ENCODE measurements around the gene CYB5B. TPM values are rescaled to one million over a fixed set of nuclear protein-coding genes. Genes with fewer than 3 reads are reported as not detected.

The CYB5B gene
- total RNA-seq, 5 donors from 2014 or later (not counting 1 experiment from before 2014, with no cell fraction given) = 42.9 to 62.0 (median 54.4) TPM

DNA sequence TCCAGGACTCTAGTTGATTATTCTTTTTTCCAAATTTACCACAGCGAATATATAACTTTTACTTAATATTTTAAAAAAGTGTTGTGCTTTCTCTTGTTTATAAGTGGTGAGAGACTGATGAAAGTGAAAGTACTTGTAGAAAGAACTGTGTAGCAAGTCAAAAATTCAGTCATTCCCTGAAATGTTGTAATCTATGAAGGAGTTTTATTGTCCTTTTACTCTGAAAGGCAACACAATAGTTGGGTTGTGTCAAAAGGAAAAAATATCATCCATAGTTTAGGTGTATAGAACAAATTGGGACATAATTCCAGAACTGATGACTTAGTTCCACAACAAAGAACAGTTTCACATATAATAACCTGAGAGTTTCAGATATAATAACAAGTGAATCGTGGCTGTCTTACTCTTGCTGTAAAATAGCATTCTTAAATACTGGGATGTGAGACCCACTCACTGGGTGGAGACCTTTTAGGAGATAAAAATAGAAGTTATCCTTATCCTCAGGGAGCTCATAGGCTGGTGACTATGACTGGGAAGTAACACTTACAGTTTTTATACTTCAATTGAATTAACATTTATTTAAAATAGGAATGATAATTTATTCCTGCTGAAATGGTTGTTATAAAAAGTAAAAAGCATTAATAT, 20.6 kb downstream of the CYB5B start:
- H3K27me3 Mint-ChIP-seq = no peaks in the 10 kb centered on the region
- H3K4me3 Mint-ChIP-seq = peak overlapping the region; percentile 80 to 82 (median 81)
- peak overlapping the region; percentile 98 to 99 for H3K27ac Mint-ChIP-seq
- H3K4me1 ChIP-seq (ENCODE audit: control insufficient read depth in 1 of 2, extremely low read depth in 1 of 2, insufficient read depth in 2 of 2, low read length in 2 of 2) = peaks cover 9 to 12% of the 10 kb centered on the region in 2 experiments
- POLR2A ChIA-PET = no interaction called here
- no CpG with 5 or more reads among the region's 2 CpGs for WGBS (ENCODE audit: insufficient coverage)
- peak in 1 of 35 experiments; percentile 25 for DNase-seq
- peak overlapping the region; percentile 78 for H3K27ac ChIP-seq (ENCODE audit: low read length)
- ATAC-seq (replicated peaks in 1 of 4) = peak in 2 of 4 experiments; percentile 33 to 43
- peaks cover 34% of the 10 kb centered on the region for H3K36me3 Mint-ChIP-seq
- H3K9me3 Mint-ChIP-seq = no peaks in the 10 kb centered on the region
- H3K36me3 ChIP-seq (ENCODE audit: control insufficient read depth in 2 of 2, extremely low read depth in 1 of 2, insufficient read depth in 1 of 2, low read length in 1 of 2) = peaks cover 0 to 29% of the 10 kb centered on the region in 2 donors
- CTCF ChIA-PET = interaction anchor here (0.6 to 1.2 kb wide), 2 partner anchors 9 to 20 kb away, joined by 3 read pairs; partner anchors contain the start of gene CYB5B (in 1 of the 2)
- peaks cover 37 to 47% (median 39%) of the 10 kb centered on the region in 3 donors for H3K4me1 Mint-ChIP-seq
- H3K9me3 ChIP-seq = no peaks in the 10 kb centered on the region
- peak overlapping the region; percentile 15 to 28 for H3K4me3 ChIP-seq (ENCODE audit: control insufficient read depth in 1 of 2, extremely low read depth in 1 of 2, low read length in 1 of 2)
- H3K27me3 ChIP-seq (replicated peaks in 1 of 2; ENCODE audit: control insufficient read depth in 2 of 2, extremely low read depth in 1 of 2, insufficient read depth in 2 of 2, low read length in 1 of 2) = no peaks in the 10 kb centered on the region

DNA sequence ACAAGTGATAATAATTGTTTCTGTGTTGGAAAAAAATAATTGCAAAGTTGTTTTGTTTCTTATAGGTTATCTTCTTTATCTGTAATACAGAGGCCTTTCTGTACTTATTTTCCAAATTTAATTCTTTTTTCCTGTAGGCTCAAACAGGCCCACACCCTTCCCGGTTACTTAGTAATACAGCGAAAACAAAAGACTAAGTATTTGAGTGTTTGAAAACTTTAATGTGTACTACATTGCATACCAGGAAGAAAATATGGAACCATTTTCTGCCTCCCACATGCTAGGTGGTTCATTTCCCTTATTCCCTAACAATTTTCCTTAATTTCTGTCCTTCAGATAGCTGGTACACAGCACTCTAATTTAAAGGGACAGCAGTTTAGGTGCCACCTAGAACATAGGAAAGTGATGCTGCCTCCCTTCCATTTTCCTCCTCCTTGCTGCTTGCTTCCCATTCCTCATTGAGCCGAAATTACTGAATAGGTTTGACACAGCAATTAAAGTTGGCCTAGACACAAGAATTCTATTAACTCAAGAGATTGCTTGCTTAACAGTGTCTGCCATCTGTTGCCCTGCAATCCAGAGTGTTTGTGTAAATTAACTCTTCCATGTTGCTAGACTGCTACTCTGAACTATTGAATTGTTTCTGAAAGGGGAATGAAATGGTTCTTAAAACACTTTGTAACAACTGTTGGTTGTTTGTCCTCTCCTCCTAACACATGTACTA, 24.2 kb downstream of the CYB5B start:
- no peaks in the 10 kb centered on the region for H3K9me3 Mint-ChIP-seq
- Histone ChIP-seq H3K27ac (ENCODE audit: low read length) (no peak overlapping the region), H3K36me3 (ENCODE audit: control insufficient read depth in 2 of 2, extremely low read depth in 1 of 2, insufficient read depth in 1 of 2, low read length in 1 of 2) (peaks cover 0 to 29% of the 10 kb centered on the region in 2 donors), H3K9me3 (no peaks in the 10 kb centered on the region), H3K4me3 (ENCODE audit: control insufficient read depth in 1 of 2, extremely low read depth in 1 of 2, low read length in 1 of 2) (no peak overlapping the region), H3K27me3 (replicated peaks in 1 of 2; ENCODE audit: control insufficient read depth in 2 of 2, extremely low read depth in 1 of 2, insufficient read depth in 2 of 2, low read length in 1 of 2) (no peaks in the 10 kb centered on the region), H3K4me1 (ENCODE audit: control insufficient read depth in 1 of 2, extremely low read depth in 1 of 2, insufficient read depth in 2 of 2, low read length in 2 of 2) (peaks cover 6 to 9% of the 10 kb centered on the region in 2 experiments)
- ChIA-PET CTCF (no interaction called here), POLR2A (no interaction called here)
- ATAC-seq (replicated peaks in 1 of 4) (no peak), DNase-seq (no peak)
- H3K4me3 Mint-ChIP-seq = no peak overlapping the region
- H3K27me3 Mint-ChIP-seq = no peaks in the 10 kb centered on the region
- H3K36me3 Mint-ChIP-seq = peaks cover 42% of the 10 kb centered on the region
- H3K27ac Mint-ChIP-seq = peak overlapping the region in 1 of 2 donors; percentile 5
- peaks cover 21 to 35% (median 27%) of the 10 kb centered on the region in 3 donors for H3K4me1 Mint-ChIP-seq
- WGBS (ENCODE audit: insufficient coverage) = 100% methylated on average over 1 of the region's 3 CpGs

DNA sequence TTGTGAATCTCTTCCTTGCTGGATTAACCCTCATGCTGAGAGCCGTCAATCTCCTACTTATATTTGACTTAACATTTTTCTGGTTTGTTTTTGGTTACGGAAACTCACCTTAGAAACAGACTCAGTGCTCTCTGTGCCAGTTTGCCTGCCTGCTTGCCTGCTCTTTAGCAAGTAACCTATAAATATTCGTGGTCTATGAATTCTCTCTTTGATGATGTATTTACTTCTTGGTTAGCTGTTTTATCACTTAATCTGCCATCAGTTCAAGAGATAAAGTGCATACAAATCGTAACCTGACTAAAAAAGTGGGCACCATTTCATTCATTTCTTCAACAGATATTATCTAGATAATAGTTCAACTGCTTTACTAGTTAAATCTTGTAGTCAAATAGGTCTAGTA, 26.7 kb downstream of the CYB5B start:
- no CpG with 5 or more reads among the region's 4 CpGs for WGBS (ENCODE audit: insufficient coverage)
- H3K9me3 Mint-ChIP-seq = no peaks in the 10 kb centered on the region
- H3K4me3 Mint-ChIP-seq = no peak overlapping the region
- DNase-seq = no peak
- peaks cover 0 to 32% of the 10 kb centered on the region in 2 donors for H3K36me3 ChIP-seq (ENCODE audit: control insufficient read depth in 2 of 2, extremely low read depth in 1 of 2, insufficient read depth in 1 of 2, low read length in 1 of 2)
- no peaks in the 10 kb centered on the region for H3K27me3 Mint-ChIP-seq
- H3K4me1 Mint-ChIP-seq = peaks cover 18 to 36% (median 22%) of the 10 kb centered on the region in 3 donors
- H3K4me1 ChIP-seq (ENCODE audit: control insufficient read depth in 1 of 2, extremely low read depth in 1 of 2, insufficient read depth in 2 of 2, low read length in 2 of 2) = no peaks in the 10 kb centered on the region
- ATAC-seq (replicated peaks in 1 of 4) = no peak
- H3K27ac ChIP-seq (ENCODE audit: low read length) = no peak overlapping the region
- H3K4me3 ChIP-seq (ENCODE audit: control insufficient read depth in 1 of 2, extremely low read depth in 1 of 2, low read length in 1 of 2) = no peak overlapping the region
- ChIA-PET POLR2A (no interaction called here), CTCF (interaction anchor here in 1 of 2 donors (0.7 kb wide), 1 partner anchor 92 kb away, joined by 3 read pairs; no protein-coding TSS in a partner anchor)
- H3K36me3 Mint-ChIP-seq = peaks cover 50% of the 10 kb centered on the region
- peak overlapping the region in 1 of 2 donors; percentile 47 for H3K27ac Mint-ChIP-seq
- H3K27me3 ChIP-seq (replicated peaks in 1 of 2; ENCODE audit: control insufficient read depth in 2 of 2, extremely low read depth in 1 of 2, insufficient read depth in 2 of 2, low read length in 1 of 2) = no peaks in the 10 kb centered on the region
- no peaks in the 10 kb centered on the region for H3K9me3 ChIP-seq

DNA sequence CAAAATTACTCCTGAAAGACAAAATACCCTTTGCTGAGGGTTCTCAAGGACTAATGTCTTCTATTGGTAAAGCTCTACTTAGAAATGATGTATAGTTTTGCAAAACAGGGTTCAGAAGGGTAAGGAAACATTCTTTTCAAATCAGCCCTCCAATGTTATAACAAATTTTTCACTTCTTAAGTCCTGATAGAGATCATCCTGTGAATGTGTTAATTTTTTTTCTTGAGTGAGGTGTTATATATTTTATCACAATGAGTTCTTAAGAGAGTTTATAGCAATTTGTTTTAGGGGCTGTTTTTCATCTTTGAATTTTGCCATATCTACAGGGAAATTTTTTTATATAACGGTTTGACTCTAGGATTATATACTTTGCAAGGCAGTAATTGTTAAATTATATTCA, 29.5 kb downstream of the CYB5B start:
- no peaks in the 10 kb centered on the region for H3K9me3 Mint-ChIP-seq
- no peak overlapping the region for H3K4me3 Mint-ChIP-seq
- WGBS (ENCODE audit: insufficient coverage) = no CpG with 5 or more reads among the region's 1 CpG
- POLR2A ChIA-PET = no interaction called here
- peaks cover 19 to 42% (median 25%) of the 10 kb centered on the region in 3 donors for H3K4me1 Mint-ChIP-seq
- peak overlapping the region; percentile 18 to 44 for H3K27ac Mint-ChIP-seq
- no peak overlapping the region for H3K4me3 ChIP-seq (ENCODE audit: control insufficient read depth in 1 of 2, extremely low read depth in 1 of 2, low read length in 1 of 2)
- CTCF ChIA-PET = interaction anchor here (0.5 to 0.6 kb wide), 2 partner anchors 9 to 848 kb away, joined by 3 to 5 read pairs; no protein-coding TSS in a partner anchor
- H3K36me3 ChIP-seq (ENCODE audit: control insufficient read depth in 2 of 2, extremely low read depth in 1 of 2, insufficient read depth in 1 of 2, low read length in 1 of 2) = peaks cover 0 to 12% of the 10 kb centered on the region in 2 donors
- H3K27me3 Mint-ChIP-seq = no peaks in the 10 kb centered on the region
- no peaks in the 10 kb centered on the region for H3K4me1 ChIP-seq (ENCODE audit: control insufficient read depth in 1 of 2, extremely low read depth in 1 of 2, insufficient read depth in 2 of 2, low read length in 2 of 2)
- no peaks in the 10 kb centered on the region for H3K27me3 ChIP-seq (replicated peaks in 1 of 2; ENCODE audit: control insufficient read depth in 2 of 2, extremely low read depth in 1 of 2, insufficient read depth in 2 of 2, low read length in 1 of 2)
- H3K27ac ChIP-seq (ENCODE audit: low read length) = peak overlapping the region; percentile 43
- H3K36me3 Mint-ChIP-seq = peaks cover 35% of the 10 kb centered on the region
- H3K9me3 ChIP-seq = no peaks in the 10 kb centered on the region
- ATAC-seq (replicated peaks in 1 of 4) (no peak), DNase-seq (no peak)

DNA sequence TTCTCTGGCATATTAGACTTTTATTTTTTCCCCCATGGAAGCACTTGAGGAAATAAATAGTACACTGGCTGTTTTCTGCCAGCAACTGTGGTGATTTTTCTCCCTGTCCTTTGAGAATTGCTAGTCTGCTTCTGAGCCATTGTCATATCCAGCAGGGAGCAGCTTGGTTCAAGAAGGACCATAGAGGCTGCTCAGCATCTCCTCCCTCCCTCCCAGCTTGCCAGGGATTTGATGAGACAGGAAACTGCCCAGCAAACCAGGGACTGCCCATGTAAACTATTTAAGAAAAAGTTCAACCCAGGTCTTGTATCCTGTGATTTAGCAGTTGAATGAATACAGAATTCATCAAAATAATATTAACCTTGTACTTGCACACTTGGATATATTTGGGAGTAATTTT, 39.5 kb downstream of the CYB5B start:
- no peaks in the 10 kb centered on the region for H3K27me3 ChIP-seq (replicated peaks in 1 of 2; ENCODE audit: control insufficient read depth in 2 of 2, extremely low read depth in 1 of 2, insufficient read depth in 2 of 2, low read length in 1 of 2)
- Mint-ChIP-seq H3K27me3 (no peaks in the 10 kb centered on the region), H3K4me3 (no peak overlapping the region), H3K36me3 (peaks cover 42% of the 10 kb centered on the region), H3K27ac (peak overlapping the region; percentile 90 to 93), H3K4me1 (peaks cover 11 to 40% (median 36%) of the 10 kb centered on the region in 3 donors), H3K9me3 (no peaks in the 10 kb centered on the region)
- H3K4me3 ChIP-seq (ENCODE audit: control insufficient read depth in 1 of 2, extremely low read depth in 1 of 2, low read length in 1 of 2) = no peak overlapping the region
- peaks cover 2 to 7% of the 10 kb centered on the region in 2 experiments for H3K4me1 ChIP-seq (ENCODE audit: control insufficient read depth in 1 of 2, extremely low read depth in 1 of 2, insufficient read depth in 2 of 2, low read length in 2 of 2)
- H3K27ac ChIP-seq (ENCODE audit: low read length) = no peak overlapping the region
- ATAC-seq (replicated peaks in 1 of 4) (no peak), DNase-seq (no peak)
- H3K9me3 ChIP-seq = no peaks in the 10 kb centered on the region
- CTCF ChIA-PET = no interaction called here
- peaks cover 0 to 24% of the 10 kb centered on the region in 2 donors for H3K36me3 ChIP-seq (ENCODE audit: control insufficient read depth in 2 of 2, extremely low read depth in 1 of 2, insufficient read depth in 1 of 2, low read length in 1 of 2)
- POLR2A ChIA-PET = no interaction called here

DNA sequence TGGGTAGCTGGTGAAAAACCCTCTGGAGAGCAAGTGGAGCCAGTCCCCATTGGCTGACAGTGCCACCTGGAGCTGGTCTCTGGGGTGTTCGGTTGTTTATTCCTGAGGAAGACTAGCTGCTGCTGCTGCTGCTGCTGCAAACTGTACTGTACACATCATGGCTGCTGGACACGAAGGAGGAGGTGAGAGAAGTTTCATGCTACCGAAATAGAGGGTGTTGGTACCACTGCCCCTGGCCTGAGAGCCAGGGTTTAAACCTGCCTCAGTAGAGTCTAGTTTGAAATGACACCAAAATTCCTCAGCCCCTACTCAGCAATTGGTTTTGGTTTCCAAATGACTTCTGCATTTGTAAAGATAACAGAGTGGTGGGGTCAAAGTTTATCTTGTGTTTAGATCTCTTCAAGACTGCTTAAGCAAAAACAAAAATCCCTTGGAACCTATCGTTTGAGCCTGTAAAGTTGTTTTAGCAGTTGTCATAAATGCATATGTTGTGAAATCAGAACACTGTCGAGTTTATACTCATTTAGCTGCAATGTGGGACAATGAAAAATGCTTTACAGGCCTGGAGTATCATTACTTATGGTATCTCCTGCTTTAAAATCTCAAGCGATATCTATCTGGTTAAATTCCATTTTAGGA, 40.8 kb downstream of the CYB5B start:
- DNase-seq = peak in 16 of 35 experiments; percentile 4 to 39 (median 8)
- H3K36me3 Mint-ChIP-seq = peaks cover 38% of the 10 kb centered on the region
- H3K4me3 ChIP-seq (ENCODE audit: control insufficient read depth in 1 of 2, extremely low read depth in 1 of 2, low read length in 1 of 2) = no peak overlapping the region
- no CpG with 5 or more reads among the region's 6 CpGs for WGBS (ENCODE audit: insufficient coverage)
- H3K9me3 ChIP-seq = no peaks in the 10 kb centered on the region
- ChIA-PET POLR2A (no interaction called here), CTCF (interaction anchor here (0.9 to 1.1 kb wide), 2 partner anchors 69 kb away, joined by 4 read pairs; no protein-coding TSS in a partner anchor)
- H3K27ac Mint-ChIP-seq = peak overlapping the region; percentile 90 to 93
- ATAC-seq (replicated peaks in 1 of 4) = peak; percentile 50 to 70 (median 61)
- H3K27me3 ChIP-seq (replicated peaks in 1 of 2; ENCODE audit: control insufficient read depth in 2 of 2, extremely low read depth in 1 of 2, insufficient read depth in 2 of 2, low read length in 1 of 2) = no peaks in the 10 kb centered on the region
- peaks cover 11 to 49% (median 43%) of the 10 kb centered on the region in 3 donors for H3K4me1 Mint-ChIP-seq
- H3K36me3 ChIP-seq (ENCODE audit: control insufficient read depth in 2 of 2, extremely low read depth in 1 of 2, insufficient read depth in 1 of 2, low read length in 1 of 2) = peaks cover 0 to 15% of the 10 kb centered on the region in 2 donors
- no peaks in the 10 kb centered on the region for H3K27me3 Mint-ChIP-seq
- peaks cover 2 to 17% of the 10 kb centered on the region in 2 experiments for H3K4me1 ChIP-seq (ENCODE audit: control insufficient read depth in 1 of 2, extremely low read depth in 1 of 2, insufficient read depth in 2 of 2, low read length in 2 of 2)
- H3K9me3 Mint-ChIP-seq = no peaks in the 10 kb centered on the region
- peak overlapping the region in 1 of 3 donors; percentile 34 for H3K4me3 Mint-ChIP-seq
- H3K27ac ChIP-seq (ENCODE audit: low read length) = peak overlapping the region; percentile 0
